ENCODE measurements around the gene LRRC4C.

The LRRC4C gene

DNA sequence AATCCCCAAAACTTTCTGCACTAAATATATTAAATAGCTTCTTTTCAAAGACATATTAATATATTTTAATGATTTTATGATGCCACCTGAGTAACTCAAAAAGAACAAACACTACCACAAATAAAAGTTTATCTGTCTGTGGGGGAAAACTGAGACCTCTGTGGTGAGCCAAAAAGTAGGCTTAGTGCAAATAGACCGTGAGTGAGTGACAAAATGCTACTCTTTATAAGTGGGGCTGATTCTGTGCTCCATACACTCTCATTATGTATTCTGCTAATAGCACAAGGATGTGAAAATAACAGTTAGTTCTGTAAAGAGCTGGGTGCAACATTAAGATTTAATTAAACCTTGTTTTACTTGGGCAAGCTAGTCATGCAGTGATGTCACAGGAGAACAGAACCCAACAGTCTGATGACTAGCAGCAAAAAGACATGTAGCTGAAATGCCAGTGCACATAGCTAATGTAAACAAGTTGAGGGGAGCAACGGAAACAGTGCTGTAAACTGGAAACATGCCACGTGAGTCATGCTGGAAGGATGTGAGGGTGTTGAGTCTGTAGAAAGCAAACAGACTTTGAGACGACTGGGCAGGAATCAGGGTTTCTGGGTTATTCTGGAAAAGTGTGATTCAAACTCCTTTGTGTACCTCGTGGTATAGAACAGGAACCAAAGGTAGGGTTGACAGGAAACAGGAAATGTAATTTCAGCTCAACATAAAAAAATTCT lies 1130.4 kb downstream of the LRRC4C start:
- DNase-seq = no peak

DNA sequence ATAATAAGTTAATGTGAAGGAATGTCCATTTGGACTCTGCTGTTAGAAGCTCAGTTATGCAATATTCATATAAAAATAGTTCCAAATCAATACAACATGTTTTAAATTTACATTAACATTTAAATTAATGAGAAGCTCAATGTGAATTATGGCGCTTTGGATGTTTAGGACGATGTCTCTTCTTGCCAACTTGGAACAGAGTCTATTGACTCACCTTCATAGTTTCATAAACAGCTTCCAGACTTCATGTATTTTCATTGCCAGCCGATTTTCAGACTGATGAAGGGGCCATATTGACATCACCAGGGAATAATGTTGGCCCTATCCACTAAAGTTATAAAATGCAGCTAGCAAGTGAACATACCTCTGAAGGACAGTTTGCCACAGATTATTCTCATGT lies 1136.2 kb downstream of the LRRC4C start:
- DNase-seq = no peak

DNA sequence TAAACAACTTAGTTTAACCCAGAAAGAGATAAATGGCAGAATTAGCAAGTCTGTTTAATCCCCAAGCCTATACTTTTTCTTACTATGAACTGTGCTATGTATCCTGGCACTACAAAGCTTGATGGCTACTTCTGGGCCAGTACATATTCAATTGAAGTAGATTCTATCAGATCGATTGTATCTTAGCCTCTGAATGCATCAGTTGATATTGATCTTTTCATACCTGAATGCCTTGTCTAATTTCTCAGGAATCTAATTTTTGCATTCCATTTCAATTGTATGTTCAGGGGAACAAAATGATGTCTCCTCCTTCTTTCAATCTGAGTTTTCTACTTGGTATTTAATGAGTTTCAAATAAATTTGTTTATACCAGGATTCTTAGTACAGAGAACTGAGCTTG lies 1137.9 kb downstream of the LRRC4C start:
- DNase-seq = no peak

DNA sequence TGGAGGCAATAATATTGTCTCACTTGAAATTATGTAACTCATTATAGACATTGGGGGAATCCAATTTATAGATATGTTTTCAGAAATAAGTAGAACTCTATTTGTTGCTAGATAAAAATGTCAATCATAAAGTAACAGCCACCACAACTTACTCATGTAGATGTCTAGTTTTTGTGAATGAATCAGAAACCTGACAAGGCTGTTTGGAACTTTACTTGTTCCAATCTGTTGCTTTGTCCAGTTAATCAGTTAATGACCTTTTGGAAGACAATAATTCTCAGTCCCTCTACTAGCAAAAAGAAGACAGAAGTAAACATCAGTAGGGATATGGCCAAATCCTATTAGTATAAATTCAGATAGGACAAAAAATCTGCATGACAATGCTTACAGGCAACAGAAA lies 1143.3 kb downstream of the LRRC4C start:
- DNase-seq = no peak

DNA sequence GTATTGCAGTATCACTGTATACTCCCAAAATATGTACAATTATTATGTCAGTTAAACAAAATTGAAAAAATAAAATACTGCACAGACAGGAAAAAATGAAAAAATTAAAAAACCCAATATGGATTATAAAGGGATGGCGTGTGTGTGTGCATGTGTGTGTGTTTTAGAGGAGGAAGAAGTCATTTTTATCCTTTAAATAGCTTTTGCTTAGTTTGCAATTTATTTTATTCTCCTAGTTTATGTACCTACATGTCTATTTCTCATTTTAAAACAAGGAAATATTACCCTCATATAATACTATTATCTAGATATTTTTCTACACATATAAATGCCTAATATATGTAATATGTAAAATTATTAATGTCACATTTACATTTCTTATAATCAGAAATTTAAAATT lies 1144.3 kb downstream of the LRRC4C start:
- no peak for DNase-seq

DNA sequence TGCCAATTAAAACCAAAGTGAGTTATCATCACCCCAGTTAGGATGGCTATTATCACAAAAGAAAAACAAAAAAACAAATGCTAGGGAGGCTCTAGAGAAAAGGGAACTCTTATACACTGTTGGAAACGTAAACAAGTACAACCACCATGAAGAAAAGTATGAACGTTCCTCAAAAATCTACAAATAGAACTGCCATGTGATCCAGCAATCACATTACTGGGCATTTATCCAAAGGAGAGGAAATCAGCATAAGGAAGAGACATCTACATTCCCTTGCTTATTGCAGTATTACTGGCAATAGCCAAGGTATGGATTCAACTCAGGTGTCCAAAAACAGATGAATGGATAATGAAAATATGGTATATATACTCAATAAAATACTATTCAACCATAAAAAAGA lies 1145.1 kb downstream of the LRRC4C start:
- no peak for DNase-seq

DNA sequence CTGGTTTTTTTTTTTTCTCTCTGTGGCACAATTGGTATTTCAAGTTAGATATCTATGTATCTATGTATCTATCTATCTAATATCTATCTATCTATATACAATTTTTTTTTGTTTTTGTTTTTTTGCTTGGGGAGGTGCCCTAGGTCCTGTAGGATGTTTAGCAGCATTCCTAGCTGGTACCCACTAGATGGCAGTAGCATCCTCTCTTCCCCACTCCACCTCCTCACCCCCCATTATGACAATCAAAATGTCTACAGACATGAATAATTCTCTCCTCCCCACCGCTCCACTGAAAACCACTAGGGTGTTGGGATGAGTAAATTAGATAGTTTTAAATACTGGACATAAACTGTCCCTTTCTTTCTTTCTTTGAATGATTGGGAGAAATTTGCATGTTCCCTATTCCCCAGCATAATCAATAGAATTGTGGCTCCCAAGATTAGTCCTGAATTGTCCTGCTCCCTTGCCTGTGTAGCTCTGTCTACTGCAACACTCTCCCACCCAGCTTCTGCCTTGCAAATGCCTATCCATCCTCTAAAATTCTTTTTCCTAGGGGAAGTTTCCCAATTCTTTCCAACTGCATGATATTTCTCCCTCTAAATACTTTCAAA lies 1152.4 kb downstream of the LRRC4C start:
- DNase-seq = no peak

DNA sequence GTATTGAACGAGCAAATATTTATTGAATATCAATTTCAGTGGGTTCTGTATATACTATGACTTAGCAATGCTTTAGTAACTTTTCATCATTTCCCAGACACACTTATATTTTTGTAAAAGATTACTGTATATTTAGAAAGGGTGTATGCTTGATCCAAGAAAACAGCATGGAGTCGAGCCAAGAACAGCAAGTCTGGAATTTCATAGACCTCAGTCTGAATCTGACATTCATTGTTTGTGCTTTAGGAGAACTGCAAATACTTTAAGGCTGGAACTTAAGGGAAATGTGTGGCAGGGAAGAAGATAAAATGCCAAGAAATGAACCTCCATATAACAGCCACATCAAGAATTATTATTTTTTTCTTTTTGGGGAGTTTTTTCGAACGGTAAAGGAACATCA lies 1156.8 kb downstream of the LRRC4C start:
- DNase-seq = no peak

DNA sequence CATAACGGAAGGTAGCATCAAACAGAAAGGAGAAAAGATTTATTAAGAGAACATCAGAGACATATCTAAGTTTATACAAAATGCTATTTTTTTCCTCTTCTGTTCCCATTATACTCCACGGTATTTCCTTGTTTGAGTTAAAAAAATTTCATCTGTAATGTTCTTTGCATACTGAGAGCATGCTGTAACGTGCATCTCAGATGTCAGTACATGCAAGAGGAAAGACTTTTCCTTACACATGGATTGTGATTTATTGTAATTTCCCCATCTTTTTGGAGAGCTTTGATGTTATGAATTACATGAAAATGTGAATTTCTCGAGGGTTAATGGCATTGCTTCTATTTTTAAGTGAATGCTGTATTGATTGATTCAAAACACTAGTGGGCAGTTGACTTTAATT lies 1164.0 kb downstream of the LRRC4C start:
- no peak for DNase-seq

DNA sequence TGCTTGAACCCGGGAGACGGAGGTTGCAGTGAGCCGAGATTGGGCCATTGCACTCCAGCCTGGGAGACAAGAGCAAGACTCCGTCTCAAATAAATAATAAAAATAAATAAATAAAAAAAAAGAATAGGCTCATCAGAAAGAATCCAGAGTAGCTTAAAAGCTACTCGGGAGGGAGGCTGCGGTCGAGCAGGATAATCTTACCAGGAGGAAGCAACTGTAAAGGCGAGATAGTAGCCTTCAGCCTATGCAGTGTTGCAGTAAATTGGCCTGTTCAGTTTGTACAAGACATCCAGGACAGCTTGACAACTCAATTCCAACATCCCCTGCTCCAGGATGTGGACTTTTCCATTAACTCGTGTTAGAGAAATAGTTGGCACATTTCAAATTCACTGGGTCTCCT lies 1164.7 kb downstream of the LRRC4C start:
- no peak for DNase-seq

DNA sequence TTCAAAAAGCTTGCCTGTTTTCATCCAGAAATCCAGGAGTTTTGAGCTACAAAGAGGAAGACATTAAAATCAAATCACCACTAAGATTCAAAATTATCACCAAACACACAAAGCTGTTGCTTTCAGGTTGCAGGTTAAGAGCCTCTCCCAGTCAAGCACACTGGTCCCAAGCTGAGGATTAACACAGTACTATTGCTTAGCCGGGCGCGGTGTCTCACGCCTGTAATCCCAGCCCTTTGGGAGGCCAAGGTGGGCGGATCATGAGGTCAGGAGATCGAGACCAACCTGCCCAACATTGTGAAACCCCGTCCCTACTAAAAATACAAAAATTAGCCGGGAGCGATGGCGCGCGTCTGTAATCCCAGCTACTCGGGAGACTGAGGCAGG lies 1165.1 kb downstream of the LRRC4C start:
- no peak for DNase-seq

DNA sequence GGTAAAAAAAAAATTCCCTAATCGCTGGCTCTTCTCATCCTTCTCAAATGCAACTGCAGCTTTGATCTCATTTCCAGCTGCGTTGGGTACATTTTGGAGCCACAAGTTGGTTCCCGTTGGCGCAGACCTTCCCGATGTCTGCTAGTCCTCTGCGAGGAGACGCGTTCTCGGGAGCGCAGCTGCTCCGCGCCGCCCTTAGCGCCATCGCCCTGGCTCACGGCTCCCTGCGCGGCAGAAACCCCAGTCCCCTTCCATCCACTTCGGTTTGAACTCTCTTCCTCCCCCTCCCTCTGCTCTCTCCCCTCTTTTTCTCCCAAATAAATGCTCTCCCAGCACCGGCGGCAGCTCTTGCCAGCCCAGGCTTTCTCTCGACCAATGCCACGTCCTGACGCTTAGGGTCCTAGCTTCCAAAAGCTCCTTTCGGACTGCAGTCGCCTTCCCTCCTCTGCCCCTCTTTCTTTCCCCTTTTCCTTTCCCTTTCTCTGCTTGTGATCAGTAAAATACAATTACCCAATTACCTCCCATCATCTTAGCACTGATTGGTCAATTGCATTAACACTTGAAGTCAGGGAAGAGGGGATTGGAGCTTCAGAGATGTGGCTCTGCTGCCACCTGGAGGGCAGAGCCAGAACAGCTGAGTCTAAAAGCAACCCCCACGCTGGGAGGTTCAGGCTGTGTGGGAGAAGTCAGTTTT lies 1165.7 kb downstream of the LRRC4C start:
- no peak for DNase-seq

DNA sequence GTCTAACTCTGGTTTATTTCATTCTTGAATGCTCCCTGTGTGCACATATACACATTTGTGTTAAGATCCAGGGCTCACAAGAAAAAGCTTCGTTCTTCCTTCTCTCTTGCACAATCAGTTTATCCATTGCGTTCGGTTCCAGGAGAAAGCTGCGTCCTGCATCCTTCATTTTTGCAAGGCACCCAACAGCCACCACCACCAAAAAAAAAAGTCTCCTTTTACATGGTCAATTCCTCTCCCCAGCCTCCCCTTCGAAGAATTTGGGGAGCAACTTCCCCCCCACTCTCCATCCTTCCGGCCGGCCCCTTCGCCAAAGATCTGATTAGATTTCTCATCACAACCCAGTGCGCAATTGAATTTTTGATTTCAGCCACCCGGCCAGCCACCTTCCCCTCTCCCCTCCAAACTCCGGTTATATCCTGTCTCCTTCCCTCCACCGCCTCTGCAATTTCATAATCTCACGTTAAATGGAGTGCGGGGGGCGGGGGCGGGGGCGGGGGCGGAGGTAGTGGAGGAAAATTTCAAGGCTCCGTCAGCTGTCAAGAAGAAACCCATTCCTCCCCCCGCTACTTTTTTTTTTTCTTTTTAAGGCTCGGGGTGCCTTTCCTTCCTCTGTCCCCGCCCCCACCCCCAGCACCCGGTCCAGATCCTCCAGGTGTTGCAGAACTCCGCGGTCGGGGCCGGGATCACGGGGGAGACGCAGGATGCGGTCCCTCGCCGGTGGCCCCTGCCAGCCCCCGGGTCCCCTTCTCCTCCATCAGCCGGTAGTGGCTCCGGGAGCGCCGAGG lies 1166.5 kb downstream of the LRRC4C start:
- no peak for DNase-seq

DNA sequence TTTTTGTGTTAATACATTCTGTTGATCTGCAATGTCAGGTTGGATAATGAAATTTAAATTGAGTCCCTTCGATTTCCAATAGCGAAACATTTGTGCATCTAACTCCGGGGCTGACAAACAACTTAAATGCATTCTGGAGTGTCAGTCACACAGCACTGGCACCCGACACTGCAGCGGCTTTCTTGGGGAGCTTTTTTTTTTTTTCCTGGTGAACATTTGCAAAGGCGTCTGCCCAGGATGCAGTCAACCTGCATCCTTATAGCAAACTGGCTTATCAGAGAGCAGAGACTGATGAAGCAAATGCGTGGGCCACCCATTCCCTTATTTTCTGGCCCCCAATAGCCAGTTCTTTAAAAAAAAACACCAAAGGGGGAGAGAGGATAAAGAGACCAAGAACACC lies 1167.7 kb downstream of the LRRC4C start:
- no peak for DNase-seq

DNA sequence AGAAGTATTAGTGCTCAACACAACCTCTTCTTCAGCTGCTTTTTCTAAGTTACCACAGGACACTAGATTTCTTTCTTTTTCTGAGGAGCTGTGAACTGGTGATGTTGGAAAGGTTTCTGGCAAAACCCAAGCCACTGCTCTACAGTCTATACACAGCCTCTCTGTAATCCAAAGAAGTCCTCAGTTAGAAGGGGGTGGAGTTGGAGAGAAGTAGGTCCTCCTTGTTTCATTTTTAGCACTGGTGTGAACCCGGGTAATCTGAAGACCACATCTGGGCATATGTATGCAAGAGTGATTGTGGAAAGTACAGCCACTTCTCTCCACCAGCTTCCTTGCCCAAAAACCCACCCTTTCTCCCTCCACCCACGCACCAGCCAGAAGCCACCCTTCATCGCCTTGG lies 1168.1 kb downstream of the LRRC4C start:
- DNase-seq = no peak

DNA sequence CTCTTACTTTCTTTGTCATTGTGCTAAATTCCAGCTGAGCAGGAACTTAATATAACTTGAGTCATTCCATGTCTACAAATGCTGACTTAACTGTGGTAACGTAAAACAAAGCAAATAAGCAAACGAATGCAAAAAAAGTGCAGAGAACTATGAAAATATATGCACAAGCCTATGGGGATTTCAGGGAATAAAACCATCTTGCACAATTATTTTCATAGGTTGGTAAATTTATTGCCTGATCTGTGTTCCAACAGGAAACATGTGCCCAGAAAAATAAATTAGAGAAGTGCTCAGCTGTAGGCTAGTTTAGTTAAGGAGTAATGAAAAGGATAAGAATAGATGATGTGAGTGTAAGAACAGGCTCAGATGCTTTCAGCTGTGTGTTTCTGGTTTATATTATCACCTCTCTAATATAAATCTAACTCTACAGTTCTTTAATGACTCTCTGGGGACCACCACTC lies 1169.3 kb downstream of the LRRC4C start:
- DNase-seq = no peak

DNA sequence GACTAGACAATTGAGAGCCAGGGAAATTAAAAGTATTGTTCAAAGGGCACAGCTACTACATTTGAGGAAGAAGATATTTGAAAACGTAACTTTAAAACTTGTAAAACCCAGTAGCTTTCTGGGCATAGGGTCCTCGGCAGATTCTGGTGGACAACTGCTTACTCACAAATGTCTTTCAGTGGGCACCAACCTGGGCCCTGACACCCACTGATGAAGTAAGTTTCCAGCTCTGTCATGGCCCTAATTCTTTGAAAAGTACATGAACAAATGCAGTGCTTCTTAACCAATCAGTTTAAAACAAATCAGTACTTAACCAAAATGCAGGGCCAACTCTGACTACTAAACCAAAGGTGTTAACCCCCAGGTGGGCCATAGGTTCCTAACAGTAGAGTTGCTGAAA lies 1170.1 kb downstream of the LRRC4C start:
- DNase-seq = no peak

DNA sequence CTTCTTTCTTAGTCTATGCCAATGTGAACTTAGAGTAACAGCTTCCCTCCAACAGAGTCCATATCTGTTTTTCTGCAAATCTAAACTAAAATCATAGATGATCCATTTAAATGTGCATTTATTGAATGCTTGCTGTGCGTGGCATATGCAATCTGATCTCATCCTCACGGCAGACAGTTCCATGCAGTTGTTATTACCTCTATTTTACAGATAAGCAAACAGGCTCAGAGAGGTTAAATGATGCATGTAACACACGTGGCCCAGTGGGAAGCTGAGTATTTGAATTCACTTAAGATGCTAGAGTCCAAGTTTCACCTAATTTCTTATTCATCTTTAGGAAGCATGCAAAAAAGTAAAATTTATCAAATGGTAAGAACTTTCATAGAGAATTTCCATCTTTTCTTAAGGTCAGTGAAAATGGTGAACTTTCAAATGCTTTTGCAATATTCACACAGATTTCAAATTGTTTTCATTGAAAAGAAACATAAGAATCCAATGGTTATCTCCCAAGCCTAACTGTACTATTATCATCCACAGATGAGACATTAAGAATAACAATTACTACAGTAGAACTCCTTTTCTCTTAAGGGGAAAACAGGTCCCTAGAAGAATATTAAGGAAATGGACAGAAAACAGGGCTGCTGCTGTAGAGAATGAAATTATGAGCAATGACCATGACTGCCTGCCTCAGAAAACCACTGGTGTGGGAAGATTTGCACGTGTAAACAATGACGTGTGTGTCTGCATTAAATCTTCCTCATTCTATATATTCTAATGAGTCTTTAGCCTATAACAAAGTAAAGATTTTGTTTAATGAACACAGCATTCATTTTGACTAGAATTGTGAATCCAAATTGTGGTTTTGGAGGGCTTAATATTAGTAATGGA lies 1171.3 kb downstream of the LRRC4C start:
- DNase-seq = no peak

DNA sequence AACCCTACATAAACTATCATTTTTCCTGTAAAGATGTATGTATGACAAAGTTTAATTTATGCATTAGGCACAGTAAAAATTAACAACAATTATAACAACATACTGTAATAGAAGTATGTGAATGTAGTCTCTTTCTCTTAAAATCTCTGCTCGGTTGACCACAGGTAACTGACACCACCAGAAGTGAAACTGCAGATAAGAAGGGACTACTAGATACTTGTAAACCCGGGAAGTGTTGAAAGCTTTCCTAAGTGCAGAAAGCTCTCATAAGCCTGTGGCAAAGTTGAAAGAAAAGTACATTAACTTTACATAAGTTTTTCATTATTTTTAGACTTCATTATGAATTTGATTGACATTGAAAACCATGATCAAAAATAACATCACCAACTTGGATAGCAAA lies 1173.3 kb downstream of the LRRC4C start:
- no peak for DNase-seq

DNA sequence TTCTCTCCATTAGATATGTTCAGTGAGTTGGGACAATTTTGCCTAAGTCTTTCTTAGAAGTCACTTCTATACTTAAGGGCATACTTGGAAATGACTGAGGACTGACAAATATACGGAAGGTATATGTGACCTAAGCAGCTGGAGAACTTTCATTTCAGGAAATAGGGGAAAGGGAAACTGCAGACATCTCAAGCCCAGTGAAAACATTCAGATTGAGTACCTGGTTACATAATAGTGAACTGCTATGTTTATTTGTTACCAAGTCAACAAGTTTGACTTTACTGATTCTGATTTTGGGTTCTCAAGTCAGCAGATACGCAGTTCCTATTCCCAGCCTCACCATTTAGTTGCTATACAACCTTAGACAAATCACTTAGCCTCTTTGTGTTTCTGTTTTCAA lies 1173.9 kb downstream of the LRRC4C start:
- no peak for DNase-seq

DNA sequence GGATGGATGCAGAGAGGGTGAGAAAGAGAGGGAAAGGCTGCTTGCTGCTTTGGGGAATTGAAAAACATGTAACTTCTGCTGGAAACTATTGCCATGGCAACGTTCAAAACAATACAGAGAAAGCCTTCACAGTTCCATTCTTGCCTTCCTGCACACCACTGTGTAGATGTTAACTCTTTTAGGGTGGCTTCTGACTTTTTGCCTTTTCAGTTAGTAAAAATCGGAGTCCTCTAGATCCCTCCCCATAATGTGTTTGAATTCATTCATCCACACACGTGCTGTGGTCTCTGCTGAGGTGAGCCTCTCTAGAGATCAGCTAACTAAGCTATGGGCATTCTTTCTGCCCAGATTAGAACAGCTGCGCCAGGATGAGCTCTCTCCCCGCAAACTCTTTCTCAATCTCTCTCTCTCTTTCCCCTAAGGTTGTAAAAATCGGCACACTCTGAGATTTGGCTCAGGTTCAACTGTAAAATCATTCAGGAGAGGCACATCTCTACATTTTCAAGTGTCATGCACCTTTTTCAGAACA lies 1178.3 kb downstream of the LRRC4C start:
- DNase-seq = no peak
